Measurements from ENCODE around the gene MERTK. TPM values are rescaled to one million over a fixed set of nuclear protein-coding genes. Genes with fewer than 3 reads are reported as not detected.

Gene MERTK
- total and polyA plus RNA-seq, 2 of the 8 experiments (the other 6 are each of a cell fraction or from before 2014, with no cell fraction given): 6.5 to 7.0 TPM

DNA sequence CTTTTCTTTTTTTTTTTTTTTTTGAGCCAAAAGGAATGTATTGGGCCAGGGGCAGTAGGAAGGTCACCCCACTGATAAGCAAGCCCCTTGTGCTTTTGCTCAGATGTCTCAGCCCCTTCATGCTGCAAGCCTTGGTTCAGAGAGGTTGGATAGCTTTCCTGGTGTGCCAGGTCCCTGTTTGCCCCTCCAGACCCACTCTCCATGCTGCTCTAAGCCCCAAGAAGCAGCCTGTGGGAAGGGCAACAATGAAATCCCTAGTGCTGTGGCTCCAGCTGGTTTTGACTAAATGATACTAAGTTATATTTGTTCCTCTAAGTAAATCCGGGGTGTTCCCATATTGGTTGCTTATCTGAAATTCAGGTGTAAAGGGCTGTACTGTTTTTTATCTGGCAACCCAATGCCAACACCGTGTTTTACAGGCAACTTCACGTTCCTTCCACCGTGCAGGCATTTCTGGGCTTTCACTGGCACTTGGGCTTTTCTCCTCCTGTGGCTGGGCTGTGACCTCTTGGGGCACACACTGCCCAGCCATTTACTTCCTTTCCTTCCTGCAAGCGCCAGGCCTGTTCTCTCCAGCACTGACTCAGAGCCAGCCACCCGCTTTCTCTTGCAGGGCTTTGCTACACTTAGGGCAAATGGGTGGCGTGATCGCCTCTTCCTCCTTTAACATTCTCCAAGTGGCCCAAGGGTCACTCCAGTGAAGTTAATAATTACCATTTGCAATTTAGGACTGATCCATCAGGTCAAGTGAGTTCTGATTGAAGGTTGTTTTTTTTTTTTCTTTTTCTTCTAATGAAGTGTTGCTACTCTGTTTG lies 21.6 kb downstream of the MERTK start:
- Histone ChIP-seq H3K4ac (replicated peaks; ENCODE audit: insufficient read length, low read depth, low read length) (no peak overlapping the region), H2BK20ac (ENCODE audit: low read length) (no peak overlapping the region), H3K14ac (ENCODE audit: insufficient read length) (no peak overlapping the region), H4K20me1 (replicated peaks in 1 of 2; ENCODE audit: control insufficient read depth in 1 of 2, insufficient read depth in 2 of 2, low read length in 2 of 2) (no peaks in the 10 kb centered on the region), H4K8ac (ENCODE audit: extremely low read depth, insufficient read depth, low read length) (no peak overlapping the region), H3K36me3 (ENCODE audit: control insufficient read depth in 2 of 4, insufficient read depth in 4 of 4, low read length in 3 of 4) (no peaks in the 10 kb centered on the region), H3K23ac (ENCODE audit: insufficient read length) (no peak overlapping the region), H4K5ac (ENCODE audit: insufficient read length, low read depth, low read length) (no peak overlapping the region), H2BK120ac (replicated peaks; ENCODE audit: low read depth, low read length) (no peak overlapping the region), H2AFZ (ENCODE audit: low read length) (no peak overlapping the region), H3K27me3 (replicated peaks in 1 of 4; ENCODE audit: control insufficient read depth in 3 of 4, extremely low read depth in 1 of 4, insufficient read depth in 3 of 4, low read length in 3 of 4) (no peaks in the 10 kb centered on the region), H3K4me3 (ENCODE audit: extremely low read depth in 1 of 4, insufficient read depth in 2 of 4, low read depth in 3 of 4, low read length in 4 of 4) (no peak overlapping the region), H3K56ac (replicated peaks; ENCODE audit: insufficient read length, low read depth, low read length) (no peak overlapping the region), H2BK5ac (ENCODE audit: low read depth, low read length) (no peak overlapping the region), H3K18ac (ENCODE audit: extremely low read depth, low read length) (no peak overlapping the region), H2BK12ac (ENCODE audit: low read depth, low read length) (peak overlapping the region; percentile 41; the same call in 1 of the 2 replicates), H3K4me1 (replicated peaks in 1 of 4; ENCODE audit: control insufficient read depth in 3 of 4, insufficient read depth in 4 of 4, low read length in 3 of 4) (no peaks in the 10 kb centered on the region), H3K4me2 (ENCODE audit: insufficient read depth in 1 of 2, low read depth in 2 of 2, low read length in 2 of 2) (no peak overlapping the region), H4K91ac (replicated peaks; ENCODE audit: insufficient read length, low read length) (no peak overlapping the region), H2BK15ac (ENCODE audit: low read length) (no peak overlapping the region), H3K9ac (replicated peaks in 1 of 4; ENCODE audit: extremely low read depth in 1 of 4, low read depth in 3 of 4, low read length in 3 of 4) (no peak overlapping the region), H2AK5ac (ENCODE audit: low read depth, low read length) (no peak overlapping the region), H3K79me2 (ENCODE audit: control insufficient read depth in 1 of 2, insufficient read depth in 2 of 2, low read length in 2 of 2) (no peaks in the 10 kb centered on the region), H3K27ac (ENCODE audit: low read depth, low read length) (no peak overlapping the region), H3K79me1 (ENCODE audit: low read depth, low read length) (no peaks in the 10 kb centered on the region), H3K23me2 (ENCODE audit: low read depth, low read length) (no peaks in the 10 kb centered on the region), H3K9me3 (ENCODE audit: insufficient read depth in 2 of 2, low read depth in 1 of 2, low read length in 1 of 2) (no peaks in the 10 kb centered on the region)
- TF ChIP-seq KDM5A (IDR thresholded peaks at IDR 0.05; ENCODE audit: low read length) (no peak), RBBP5 (IDR thresholded peaks at IDR 0.05; ENCODE audit: borderline replicate concordance, low read depth, low read length) (no peak), FOSL1 (IDR thresholded peaks at IDR 0.05; ENCODE audit: insufficient read depth, low read depth, low read length) (no peak), YY1 (IDR thresholded peaks at IDR 0.05; ENCODE audit: low read depth, low read length) (no peak)
- no peak for FAIRE-seq
- ChIA-PET CTCF (ENCODE audit: partially characterized antibody) (interaction anchor here (0.7 to 2.5 kb wide), 21 partner anchors 9 to 816 kb away, joined by 3 to 19 read pairs (median 5); no protein-coding TSS in a partner anchor), POLR2A (ENCODE audit: partially characterized antibody) (no interaction called here)
- 83% methylated on average over 7 of the region's 8 CpGs; no CpG with 5 or more reads in 1 of the 2 experiments for WGBS, 2 experiments (ENCODE audit: extremely low coverage in 1 of 2, insufficient coverage in 1 of 2, insufficient read length in 1 of 2, insufficient replicate concordance in 2 of 2, low coverage in 1 of 2, low lambda C conversion rate in 2 of 2, missing lambda C conversion rate in 1 of 2)
- no peak for DNase-seq (ENCODE audit: low read depth in 1 of 2, low spot score in 2 of 2)

All from H1 (cell line).